GM19099 (cell line): ENCODE measurements around the gene ARHGAP26.

Experiments
- POLR2A ChIP-seq: IDR thresholded peaks from 3 replicates; pipeline ENCODE4 v1.6.1; 2011; ENCODE audit warnings: low read depth; ENCODE audit not compliant: insufficient read length; ENCODE audit errors: extremely low read depth

Gene ARHGAP26

GRCh38 chr5:143128412-143129071, 358.4 kb downstream of the ARHGAP26 start:
- no peak for TF ChIP-seq POLR2A

GRCh38 chr5:143129203-143129602, 359.0 kb downstream of the ARHGAP26 start:
- no peak for TF ChIP-seq POLR2A

- no peak for TF ChIP-seq POLR2A
Observed at GRCh38 chr5:143129910-143130612, 359.9 kb downstream of the ARHGAP26 start.

GRCh38 chr5:143130613-143131305, 360.6 kb downstream of the ARHGAP26 start:
- no peak for TF ChIP-seq POLR2A

- no peak for TF ChIP-seq POLR2A
Observed at GRCh38 chr5:143131972-143132371, 361.8 kb downstream of the ARHGAP26 start.

GRCh38 chr5:143132739-143133138, 362.6 kb downstream of the ARHGAP26 start:
- TF ChIP-seq POLR2A = no peak

GRCh38 chr5:143133721-143134120, 363.5 kb downstream of the ARHGAP26 start:
- no peak for TF ChIP-seq POLR2A

GRCh38 chr5:143134269-143134668, 364.1 kb downstream of the ARHGAP26 start:
- TF ChIP-seq POLR2A = no peak

- TF ChIP-seq POLR2A = no peak
Observed at GRCh38 chr5:143134900-143135299, 364.7 kb downstream of the ARHGAP26 start.

GRCh38 chr5:143135832-143136551, 365.8 kb downstream of the ARHGAP26 start:
- TF ChIP-seq POLR2A = no peak

- TF ChIP-seq POLR2A = no peak
Observed at GRCh38 chr5:143138839-143139238, 368.7 kb downstream of the ARHGAP26 start.

- TF ChIP-seq POLR2A = no peak
Observed at GRCh38 chr5:143139585-143139984, 369.4 kb downstream of the ARHGAP26 start.

GRCh38 chr5:143140492-143141203, 370.5 kb downstream of the ARHGAP26 start:
- no peak for TF ChIP-seq POLR2A

GRCh38 chr5:143141652-143142051, 371.5 kb downstream of the ARHGAP26 start:
- no peak for TF ChIP-seq POLR2A
